Measurements from ENCODE around the gene SYNPO2.
"Not testable (repeated sequence)": the region's sequence is repeated elsewhere in the genome, so short reads cannot be mapped to it uniquely, and the experiment has no call there.

SYNPO2 gene

GRCh38 chr4:119003001-119003400, 114.3 kb downstream of the SYNPO2 start:
- peak; percentile 28 for DNase-seq

- DNase-seq = no peak
Observed at GRCh38 chr4:119005928-119006460, 117.3 kb downstream of the SYNPO2 start.

GRCh38 chr4:119008761-119009160, 120.1 kb downstream of the SYNPO2 start:
- no peak for DNase-seq

- DNase-seq = peak; percentile 7
Observed at GRCh38 chr4:119010221-119010620, 121.6 kb downstream of the SYNPO2 start.

- DNase-seq = peak; percentile 5
Observed at GRCh38 chr4:119010909-119011606, 122.4 kb downstream of the SYNPO2 start.

- no peak for DNase-seq
Observed at GRCh38 chr4:119011607-119011988, 122.9 kb downstream of the SYNPO2 start.

GRCh38 chr4:119014658-119015057, 126.0 kb downstream of the SYNPO2 start:
- DNase-seq = no peak

- DNase-seq = no peak
Observed at GRCh38 chr4:119016636-119017035, 128.0 kb downstream of the SYNPO2 start.

- DNase-seq = no peak
Observed at GRCh38 chr4:119017636-119018035, 129.0 kb downstream of the SYNPO2 start.

GRCh38 chr4:119020158-119020557, 131.5 kb downstream of the SYNPO2 start:
- DNase-seq = no peak

GRCh38 chr4:119022520-119022919, 133.9 kb downstream of the SYNPO2 start:
- DNase-seq = not testable (repeated sequence)

GRCh38 chr4:119024102-119024501, 135.4 kb downstream of the SYNPO2 start:
- DNase-seq = no peak

- peak; percentile 39 for DNase-seq
Observed at GRCh38 chr4:119025420-119025819, 136.8 kb downstream of the SYNPO2 start.

GRCh38 chr4:119025916-119026661, 137.4 kb downstream of the SYNPO2 start:
- DNase-seq = no peak

- DNase-seq = no peak
Observed at GRCh38 chr4:119026662-119027444, 138.2 kb downstream of the SYNPO2 start.

- no peak for DNase-seq
Observed at GRCh38 chr4:119027811-119028210, 139.2 kb downstream of the SYNPO2 start.

- DNase-seq = no peak
Observed at GRCh38 chr4:119028296-119028695, 139.6 kb downstream of the SYNPO2 start.

GRCh38 chr4:119029847-119030535, 141.3 kb downstream of the SYNPO2 start:
- no peak for DNase-seq

- no peak for DNase-seq
Observed at GRCh38 chr4:119030536-119030890, 141.9 kb downstream of the SYNPO2 start.

- DNase-seq = no peak
Observed at GRCh38 chr4:119031218-119031617, 142.6 kb downstream of the SYNPO2 start.

GRCh38 chr4:119032921-119033685, 144.4 kb downstream of the SYNPO2 start:
- no peak for DNase-seq
